A549 treated with Mapracorat at 1 μM for 4 hours (cell line): ENCODE data around the gene TMEM88. TPM values are rescaled to one million over a fixed set of nuclear protein-coding genes. Genes with fewer than 3 reads are reported as not detected.

Experiments used
- total RNA-seq: library from RNA; stranded (reverse); fragments of 200-300 nt; extraction: Qiagen RNA extraction; gene quantifications from 5 replicates; pipeline ENCODE4 v1.2.3, GENCODE V29; 2022

TMEM88 gene, protein sequence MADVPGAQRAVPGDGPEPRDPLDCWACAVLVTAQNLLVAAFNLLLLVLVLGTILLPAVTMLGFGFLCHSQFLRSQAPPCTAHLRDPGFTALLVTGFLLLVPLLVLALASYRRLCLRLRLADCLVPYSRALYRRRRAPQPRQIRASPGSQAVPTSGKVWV
- total RNA-seq = 0.33 to 1.1 TPM (median 0.63 TPM) in 5 replicates

DNA sequence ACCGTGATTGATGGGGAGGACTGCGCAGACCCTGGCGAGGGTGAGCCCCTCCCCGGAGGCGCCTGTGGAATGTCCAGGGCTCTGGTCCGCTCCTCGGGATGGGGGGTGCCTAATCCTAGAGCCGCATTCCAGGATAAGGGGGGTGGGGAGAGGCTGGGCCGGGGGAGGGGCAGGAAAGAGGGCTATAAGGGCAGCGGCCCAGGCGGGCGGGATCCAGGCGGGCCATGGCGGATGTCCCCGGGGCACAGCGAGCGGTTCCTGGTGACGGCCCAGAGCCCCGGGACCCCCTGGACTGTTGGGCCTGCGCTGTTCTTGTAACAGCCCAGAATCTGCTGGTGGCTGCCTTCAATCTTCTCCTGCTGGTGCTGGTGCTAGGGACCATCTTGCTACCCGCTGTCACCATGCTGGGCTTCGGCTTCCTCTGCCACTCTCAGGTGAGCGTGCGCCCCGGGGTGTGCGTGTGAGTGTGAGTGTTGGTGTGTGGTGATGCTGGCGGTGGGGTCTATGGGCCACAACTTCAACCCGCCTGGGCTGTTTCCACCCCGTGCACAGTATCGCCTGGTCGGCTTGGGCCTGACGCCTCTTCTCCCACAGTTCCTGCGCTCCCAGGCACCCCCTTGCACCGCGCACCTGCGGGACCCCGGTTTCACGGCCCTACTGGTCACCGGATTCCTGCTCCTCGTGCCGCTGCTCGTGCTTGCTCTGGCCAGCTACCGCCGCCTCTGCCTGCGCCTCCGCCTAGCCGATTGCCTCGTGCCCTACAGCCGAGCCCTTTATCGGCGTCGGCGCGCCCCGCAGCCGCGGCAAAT lies at the start of gene TMEM88:
TMEM88 (plus strand) TSS at position 216 of the 809 bp plus-strand sequence; CDS start at position 225, 9 bp downstream.

DNA sequence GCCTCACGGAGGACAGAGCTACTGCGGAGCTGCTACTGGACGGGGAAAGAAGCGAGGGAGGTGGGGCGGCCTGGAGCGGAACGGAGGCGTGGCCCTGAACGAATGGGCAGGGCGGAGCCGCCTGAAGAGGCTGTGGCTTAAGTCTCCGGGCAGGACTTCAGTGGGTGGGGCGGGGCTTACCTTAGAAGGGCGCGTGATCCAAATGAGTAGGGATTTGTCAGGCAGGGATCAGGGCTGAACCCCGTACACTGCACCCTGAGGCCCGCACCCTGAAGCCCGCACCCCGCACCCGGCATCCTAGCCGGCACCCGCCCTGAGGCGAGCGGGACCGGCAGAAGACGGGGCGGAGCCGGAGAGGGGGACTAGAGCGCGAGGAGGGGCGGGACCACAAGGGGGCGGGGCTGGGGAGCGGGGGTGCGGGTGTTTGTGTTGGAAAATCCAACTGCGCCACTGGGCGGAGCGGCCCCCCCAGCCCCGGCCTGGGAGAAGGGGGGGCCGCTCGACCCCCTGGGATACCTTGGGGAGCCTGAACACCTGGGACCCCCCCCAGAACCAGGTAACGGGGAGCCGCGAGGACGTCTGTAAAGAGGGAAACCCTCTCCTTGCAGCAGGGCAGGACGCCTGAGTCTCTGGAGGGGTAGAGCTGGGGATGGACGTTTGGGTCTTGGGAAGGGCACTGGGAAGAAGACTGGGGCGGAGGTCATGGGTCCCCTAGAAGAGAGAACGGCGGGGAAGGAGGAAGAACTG lies 20.9 kb upstream of the TMEM88 start, which contains the start of gene KDM6B:
KDM6B (plus strand) TSS at position 423 of the 747 bp plus-strand sequence. CDS start 11,338 bp downstream, outside the sequence.

DNA sequence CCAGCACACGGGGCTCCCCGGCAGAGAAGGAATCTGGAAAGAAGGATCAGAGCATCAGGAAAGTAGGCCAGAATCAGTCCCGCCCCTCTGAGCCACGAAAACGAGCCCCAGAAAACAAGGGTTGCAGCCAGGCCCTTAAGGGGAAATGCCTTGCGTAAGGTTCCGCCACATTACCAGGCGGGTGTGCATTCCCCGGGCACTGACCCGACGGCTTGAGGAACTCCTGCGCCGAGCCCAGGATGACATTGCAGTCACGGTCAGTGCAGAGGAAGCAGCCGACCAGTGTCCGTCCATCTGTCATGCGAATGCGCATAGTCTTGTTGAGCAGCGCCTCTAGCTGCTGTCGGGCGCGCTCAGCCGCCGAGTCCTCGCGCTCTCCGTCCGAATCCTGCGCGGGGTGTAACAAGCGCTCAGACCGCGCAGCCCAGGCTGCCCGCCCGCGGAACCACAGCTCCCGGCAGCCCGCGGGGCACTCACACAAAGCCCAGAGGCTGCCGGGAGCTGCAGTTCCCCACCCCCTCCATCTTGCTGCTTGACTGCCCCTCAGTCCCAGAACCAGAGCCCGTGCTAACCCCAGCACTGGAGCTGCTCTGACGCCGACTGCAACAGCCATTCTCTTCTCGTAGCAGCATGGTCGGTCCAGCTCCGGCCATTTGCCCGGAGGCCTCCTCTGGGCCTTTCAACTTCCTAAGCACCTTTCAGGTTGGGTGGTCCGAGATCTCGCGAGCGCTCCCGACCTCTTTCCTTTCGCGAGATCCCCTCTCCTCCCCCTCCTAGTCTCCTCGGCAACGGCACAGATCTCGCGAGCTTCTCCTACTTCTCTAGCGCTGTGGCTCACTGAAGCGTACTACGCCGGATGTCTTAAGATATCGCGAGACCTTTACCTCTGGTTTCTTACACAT lies 2.2 kb downstream of the TMEM88 start, which contains the start of gene NAA38:
NAA38 (minus strand) TSS at position 749 of the 902 bp plus-strand sequence; CDS start at position 653, 96 bp downstream.

DNA sequence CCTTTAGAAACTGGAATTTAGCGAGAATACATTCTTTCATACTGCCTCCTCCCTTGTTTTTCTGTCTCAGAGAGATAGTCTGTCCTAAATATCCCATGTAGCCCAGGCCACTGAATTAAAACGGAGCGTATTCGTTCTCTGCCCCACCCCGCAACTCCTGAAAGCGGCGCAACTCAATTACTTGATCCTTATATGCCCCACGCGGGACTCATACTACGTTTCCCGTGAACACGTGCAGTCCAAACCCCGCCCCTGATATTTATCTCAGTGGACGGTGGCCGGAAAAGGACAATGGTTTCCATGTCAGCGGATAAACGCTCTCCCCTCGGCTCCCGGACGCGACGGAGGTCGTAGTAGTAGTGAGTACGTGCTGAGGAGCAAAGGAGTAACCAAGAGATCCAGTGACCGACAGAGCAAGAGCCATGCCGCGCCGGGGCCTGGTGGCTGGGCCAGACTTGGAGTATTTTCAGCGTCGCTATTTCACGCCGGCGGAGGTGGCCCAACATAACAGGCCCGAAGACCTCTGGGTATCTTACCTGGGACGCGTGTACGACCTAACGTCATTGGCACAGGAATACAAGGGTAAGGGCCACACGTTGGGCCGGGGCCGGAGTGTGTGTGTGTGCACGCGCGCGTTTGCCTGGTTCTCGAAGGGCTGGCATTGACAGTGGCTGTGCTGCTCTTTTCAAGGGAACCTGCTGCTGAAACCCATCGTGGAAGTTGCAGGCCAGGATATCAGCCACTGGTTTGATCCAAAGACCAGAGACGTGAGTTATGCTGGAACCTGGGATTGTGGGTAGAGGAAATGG lies 3.1 kb downstream of the TMEM88 start, which contains the start of gene CYB5D1:
CYB5D1 (plus strand) TSS at position 291 of the 809 bp plus-strand sequence; CDS start at position 423, 132 bp downstream.

DNA sequence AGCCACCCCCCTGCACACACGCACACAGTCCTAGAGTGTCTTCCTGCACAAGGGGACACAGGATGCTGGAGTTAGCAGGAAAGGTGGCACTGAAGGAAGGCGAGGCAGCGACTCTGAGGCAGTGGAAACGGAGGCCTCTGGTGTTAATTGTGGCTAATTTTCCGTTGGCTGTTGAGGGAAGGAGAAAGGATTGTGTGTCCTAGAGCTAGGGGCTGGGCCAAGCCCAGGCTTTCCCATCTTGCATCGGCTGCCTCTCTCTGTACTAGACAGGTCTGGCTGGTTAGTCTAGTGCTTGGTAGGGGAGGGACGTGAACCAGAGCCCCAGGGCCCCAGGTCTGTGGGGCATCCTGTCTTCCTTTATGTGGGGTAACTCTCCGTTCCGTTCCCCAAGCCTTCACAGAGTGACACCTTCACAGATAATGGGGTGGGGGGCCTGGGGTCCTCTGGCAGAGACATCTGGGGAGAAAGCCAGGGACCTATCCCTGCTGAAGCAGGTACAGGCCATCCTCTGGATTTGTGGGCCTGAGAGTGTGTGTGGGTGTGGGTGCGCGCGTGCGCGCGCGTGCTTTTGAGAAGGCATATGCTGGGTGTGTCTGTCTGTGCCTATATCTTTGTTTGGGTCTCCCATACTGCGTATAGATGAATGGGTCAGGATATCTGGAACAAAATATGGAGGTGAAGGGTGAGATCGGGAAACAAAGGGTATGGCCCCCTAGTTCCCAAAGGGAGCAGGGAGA lies 33.5 kb downstream of the TMEM88 start, which contains the start of gene CHD3:
CHD3 (plus strand) TSS at position 606 of the 737 bp plus-strand sequence. CDS start 212 bp downstream, outside the sequence.

Other genes with a start within 250 kb of the TMEM88 start
- gene FXR2, start 240.2 kb upstream of the TMEM88 start, total RNA-seq = 51.9 to 59.1 TPM (median 57.7 TPM) in 5 replicates
- gene SAT2, start 227.2 kb upstream of the TMEM88 start, total RNA-seq = 64.6 to 86.2 TPM (median 81.5 TPM) in 5 replicates
- gene SHBG, start 224.9 kb upstream of the TMEM88 start, total RNA-seq = 0.31 to 0.69 TPM (median 0.67 TPM) in 5 replicates
- gene ATP1B2, start 204.1 kb upstream of the TMEM88 start, total RNA-seq = 0.08 to 0.45 TPM (median 0.10 TPM) in 5 replicates
- gene TP53, start 167.6 kb upstream of the TMEM88 start, total RNA-seq = 41.5 to 46.5 TPM (median 42.4 TPM) in 5 replicates
- 32.1 to 42.0 TPM (median 40.9 TPM) in 5 replicates for gene WRAP53, start 166.6 kb upstream of the TMEM88 start, total RNA-seq
- 1.1 to 1.3 TPM (median 1.2 TPM) in 5 replicates for gene EFNB3, start 149.9 kb upstream of the TMEM88 start, total RNA-seq
- 0.01 to 0.02 TPM (median 0.01 TPM) in 4 of 5 replicates, not detected in the other for gene DNAH2, start 137.3 kb upstream of the TMEM88 start, total RNA-seq
- 12.6 to 18.3 TPM (median 15.3 TPM) in 5 replicates for gene KDM6B, start 20.8 kb upstream of the TMEM88 start, total RNA-seq
- gene NAA38, start 2.5 kb downstream of the TMEM88 start, total RNA-seq = 189 to 232 TPM (median 231 TPM) in 5 replicates
- 19.3 to 20.9 TPM (median 19.8 TPM) in 5 replicates for gene CYB5D1, start 2.9 kb downstream of the TMEM88 start, total RNA-seq
- 58.9 to 64.5 TPM (median 61.3 TPM) in 5 replicates for gene CHD3, start 33.7 kb downstream of the TMEM88 start, total RNA-seq
- gene RNF227, start 61.2 kb downstream of the TMEM88 start, total RNA-seq = 0.98 to 2.0 TPM (median 1.2 TPM) in 5 replicates
- gene KCNAB3, start 74.8 kb downstream of the TMEM88 start, total RNA-seq = 1.7 to 3.9 TPM (median 2.6 TPM) in 5 replicates
- gene TRAPPC1, start 76.9 kb downstream of the TMEM88 start, total RNA-seq = 294 to 356 TPM (median 306 TPM) in 5 replicates
- 37.3 to 47.1 TPM (median 40.3 TPM) in 5 replicates for gene CNTROB, start 77.1 kb downstream of the TMEM88 start, total RNA-seq
- gene GUCY2D, start 147.5 kb downstream of the TMEM88 start, total RNA-seq = 0.05 to 0.39 TPM (median 0.36 TPM) in 4 of 5 replicates, not detected in the other
- gene ALOX15B, start 184.0 kb downstream of the TMEM88 start, total RNA-seq = 0.09 to 0.20 TPM (median 0.18 TPM) in 5 replicates
- gene ALOX12B, start 232.7 kb downstream of the TMEM88 start, total RNA-seq = 1.1 to 2.3 TPM (median 1.8 TPM) in 5 replicates